Measurements from ENCODE around the gene NDRG2. TPM values are rescaled to one million over a fixed set of nuclear protein-coding genes. Genes with fewer than 3 reads are reported as not detected.

The NDRG2 gene
- total RNA-seq, 4 donors from 2014 or later, result 169 to 444 (median 218) TPM

DNA sequence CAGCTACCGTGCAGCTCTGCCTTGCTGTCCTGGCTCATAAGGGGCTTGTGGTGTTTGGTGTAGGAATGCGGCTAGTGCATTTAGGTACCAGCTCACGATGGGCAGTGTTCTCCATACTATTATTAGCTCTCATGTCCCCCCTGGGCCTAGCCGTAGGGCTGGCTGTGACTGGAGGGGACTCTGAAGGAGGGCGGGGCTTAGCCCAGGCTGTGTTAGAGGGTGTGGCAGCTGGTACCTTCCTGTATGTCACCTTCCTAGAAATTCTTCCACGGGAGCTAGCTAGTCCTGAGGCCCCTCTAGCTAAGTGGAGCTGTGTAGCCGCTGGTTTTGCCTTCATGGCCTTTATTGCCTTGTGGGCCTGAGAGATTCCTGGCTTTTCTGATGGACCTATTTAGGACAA lies 23.6 kb downstream of the NDRG2 start:
- TF ChIP-seq, protein P1, sequence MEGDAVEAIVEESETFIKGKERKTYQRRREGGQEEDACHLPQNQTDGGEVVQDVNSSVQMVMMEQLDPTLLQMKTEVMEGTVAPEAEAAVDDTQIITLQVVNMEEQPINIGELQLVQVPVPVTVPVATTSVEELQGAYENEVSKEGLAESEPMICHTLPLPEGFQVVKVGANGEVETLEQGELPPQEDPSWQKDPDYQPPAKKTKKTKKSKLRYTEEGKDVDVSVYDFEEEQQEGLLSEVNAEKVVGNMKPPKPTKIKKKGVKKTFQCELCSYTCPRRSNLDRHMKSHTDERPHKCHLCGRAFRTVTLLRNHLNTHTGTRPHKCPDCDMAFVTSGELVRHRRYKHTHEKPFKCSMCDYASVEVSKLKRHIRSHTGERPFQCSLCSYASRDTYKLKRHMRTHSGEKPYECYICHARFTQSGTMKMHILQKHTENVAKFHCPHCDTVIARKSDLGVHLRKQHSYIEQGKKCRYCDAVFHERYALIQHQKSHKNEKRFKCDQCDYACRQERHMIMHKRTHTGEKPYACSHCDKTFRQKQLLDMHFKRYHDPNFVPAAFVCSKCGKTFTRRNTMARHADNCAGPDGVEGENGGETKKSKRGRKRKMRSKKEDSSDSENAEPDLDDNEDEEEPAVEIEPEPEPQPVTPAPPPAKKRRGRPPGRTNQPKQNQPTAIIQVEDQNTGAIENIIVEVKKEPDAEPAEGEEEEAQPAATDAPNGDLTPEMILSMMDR (IDR thresholded peaks at IDR 0.05), result no peak
- DNase-seq (ENCODE audit: low spot score) (no peak), ATAC-seq (ENCODE audit: low FRiP score) (no peak)

DNA sequence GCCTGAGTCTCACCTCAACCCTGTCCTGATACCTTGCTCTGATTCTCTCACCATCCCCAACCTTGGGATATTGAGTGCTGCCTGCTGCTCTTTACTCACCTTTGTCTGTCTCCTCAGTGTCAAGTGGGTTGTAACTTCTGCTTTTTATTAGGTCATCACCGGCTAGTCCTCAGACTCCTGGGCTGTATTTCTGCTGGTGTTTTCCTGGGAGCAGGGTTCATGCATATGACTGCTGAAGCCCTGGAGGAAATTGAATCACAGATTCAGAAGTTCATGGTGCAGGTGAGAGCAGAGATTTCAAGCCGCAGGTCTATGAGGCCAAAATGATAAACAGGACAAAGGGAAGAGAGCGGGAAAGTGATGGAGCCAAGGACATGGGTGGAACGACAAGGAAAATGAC lies 25.3 kb downstream of the NDRG2 start:
- DNase-seq (ENCODE audit: low spot score) (no peak), ATAC-seq (ENCODE audit: low FRiP score) (no peak)
- TF ChIP-seq, protein P1 (IDR thresholded peaks at IDR 0.05), result no peak

DNA sequence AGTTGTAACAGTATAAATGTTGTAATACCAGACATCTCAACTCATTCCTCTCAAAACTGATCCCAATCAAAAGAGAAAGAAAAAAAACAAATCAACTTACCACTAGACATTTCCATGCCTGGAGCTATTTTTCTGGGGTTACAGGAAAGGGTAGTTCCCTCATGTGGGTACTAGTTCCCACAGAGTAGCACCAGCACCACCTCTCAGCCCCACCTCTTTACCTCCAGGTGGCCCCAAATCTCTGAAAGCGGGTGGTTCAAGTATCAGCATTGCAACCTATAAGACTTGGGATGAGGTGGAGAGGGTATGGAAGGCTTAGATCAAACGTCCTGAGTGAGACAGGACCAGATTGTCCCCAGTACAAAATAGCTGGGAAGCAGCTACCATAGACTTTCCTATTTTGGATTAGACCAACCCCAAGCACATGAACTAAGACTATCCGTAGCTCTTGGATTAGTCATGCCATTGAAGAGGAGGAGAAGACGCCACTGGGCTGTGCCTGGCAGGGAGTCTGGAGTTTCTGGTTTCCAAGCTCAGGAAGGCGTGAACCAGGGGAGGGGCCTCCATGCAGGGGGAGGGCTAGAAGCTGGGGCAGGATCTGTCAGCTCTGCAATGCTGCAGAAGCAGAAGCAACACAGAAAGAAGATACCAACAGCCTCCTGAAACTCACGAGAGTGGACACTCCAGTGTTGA lies 26.0 kb downstream of the NDRG2 start, which contains the start of gene SLC39A2:
TSS of gene SLC39A2 (plus strand) at position 620 of the 693 bp plus-strand sequence. CDS start 154 bp downstream, outside the sequence.
- DNase-seq (ENCODE audit: low spot score), result no peak
- TF ChIP-seq, protein P1 (IDR thresholded peaks at IDR 0.05), result no peak

DNA sequence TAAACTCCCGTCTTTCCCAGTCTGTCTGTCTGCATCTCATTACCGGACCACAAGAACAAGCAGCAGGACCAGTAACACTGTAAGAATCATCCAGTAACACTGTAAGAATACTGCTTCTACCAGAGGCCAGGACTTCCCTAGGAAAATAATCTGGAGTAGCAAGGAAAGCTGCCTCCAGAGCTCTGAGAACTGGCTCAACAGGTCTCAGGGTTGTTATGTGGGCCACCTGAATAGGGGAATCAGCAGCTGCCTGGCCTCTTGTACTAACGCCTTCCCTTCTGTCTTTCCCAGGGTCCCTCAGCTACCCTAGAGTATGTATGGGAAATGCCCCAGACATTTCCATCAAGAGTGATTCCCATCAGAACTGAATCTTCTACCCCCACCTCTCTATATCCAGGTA lies 26.7 kb downstream of the NDRG2 start:
- ATAC-seq (ENCODE audit: low FRiP score), result no peak
- TF ChIP-seq, protein P1 (IDR thresholded peaks at IDR 0.05), result no peak
- no peak for DNase-seq (ENCODE audit: low spot score)

More for the DNA sequence above, 26.0 kb downstream of the NDRG2 start, which contains the start of gene SLC39A2:
- peak; percentile 88 for ATAC-seq (ENCODE audit: low FRiP score)

DNA sequence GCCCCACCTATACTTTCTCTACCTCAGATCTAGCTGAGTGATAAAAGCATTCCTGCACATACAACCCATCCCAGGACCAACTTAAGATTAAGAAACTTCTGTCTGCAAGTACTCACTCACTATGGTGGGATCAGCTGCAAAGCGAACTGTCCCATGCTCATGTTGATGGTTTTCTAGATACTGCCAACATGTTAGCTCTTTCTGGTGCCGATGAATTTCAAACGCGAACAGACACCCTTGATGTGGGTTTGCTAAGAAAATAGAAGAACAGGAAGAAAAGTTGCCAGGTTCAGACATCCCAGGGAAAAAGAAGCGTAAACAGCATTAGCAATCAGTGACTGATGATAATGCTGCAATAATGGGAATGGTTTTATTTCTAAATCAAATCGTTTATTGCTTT lies 27.3 kb downstream of the NDRG2 start:
- DNase-seq (ENCODE audit: low spot score) (no peak), ATAC-seq (ENCODE audit: low FRiP score) (no peak)
- TF ChIP-seq, protein P1 (IDR thresholded peaks at IDR 0.05), result no peak

DNA sequence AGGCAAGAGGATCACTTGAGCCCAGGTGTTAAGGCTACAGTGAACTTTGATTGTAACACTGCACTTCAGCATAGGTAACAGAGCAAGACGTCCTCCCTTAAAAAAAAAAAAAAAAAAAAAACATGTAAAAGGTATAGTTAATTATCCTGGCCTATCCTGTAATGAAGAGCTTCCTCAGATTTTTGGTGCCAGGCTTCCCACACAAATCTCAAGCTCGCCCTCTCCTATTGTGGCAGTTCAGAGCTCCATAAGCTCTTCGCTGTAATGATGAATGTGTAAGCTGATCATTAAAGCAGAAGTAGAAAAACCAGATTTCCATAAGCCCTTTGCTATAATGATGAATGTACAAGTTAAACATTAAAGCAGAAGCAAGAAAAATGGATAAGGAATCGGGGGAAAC lies 27.7 kb downstream of the NDRG2 start:
- DNase-seq (ENCODE audit: low spot score) (no peak), ATAC-seq (ENCODE audit: low FRiP score) (no peak)
- TF ChIP-seq, protein P1 (IDR thresholded peaks at IDR 0.05), result no peak

DNA sequence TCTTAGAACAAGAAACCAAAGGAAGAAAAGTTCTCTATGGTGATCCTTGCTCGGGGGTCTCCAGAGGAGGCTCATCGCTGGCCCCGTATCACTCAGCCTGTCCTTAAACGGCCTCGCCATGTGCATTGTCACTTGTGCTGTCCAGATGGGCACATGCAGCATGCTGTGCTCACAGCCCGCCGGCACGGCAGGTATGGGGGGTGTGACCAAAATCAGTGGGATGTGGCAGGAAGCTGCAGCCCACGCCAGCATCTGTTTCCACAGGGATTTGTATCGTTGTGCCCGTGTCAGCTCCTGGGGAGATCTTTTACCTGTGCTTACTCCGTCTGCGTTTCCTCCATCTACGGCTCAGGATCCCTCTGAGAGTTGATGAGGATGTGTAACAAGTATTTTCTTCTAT lies 28.3 kb downstream of the NDRG2 start:
- ATAC-seq (ENCODE audit: low FRiP score), result no peak
- TF ChIP-seq, protein P1 (IDR thresholded peaks at IDR 0.05), result no peak
- DNase-seq (ENCODE audit: low spot score), result no peak

Measured in omental fat pad (tissue), 4 donors.